ENCODE measurements around the gene MCTP1. TPM values are rescaled to one million over a fixed set of nuclear protein-coding genes. Genes with fewer than 3 reads are reported as not detected.

Gene MCTP1
- total RNA-seq, 1 experiment from 2014 or later: 5.6 TPM

DNA sequence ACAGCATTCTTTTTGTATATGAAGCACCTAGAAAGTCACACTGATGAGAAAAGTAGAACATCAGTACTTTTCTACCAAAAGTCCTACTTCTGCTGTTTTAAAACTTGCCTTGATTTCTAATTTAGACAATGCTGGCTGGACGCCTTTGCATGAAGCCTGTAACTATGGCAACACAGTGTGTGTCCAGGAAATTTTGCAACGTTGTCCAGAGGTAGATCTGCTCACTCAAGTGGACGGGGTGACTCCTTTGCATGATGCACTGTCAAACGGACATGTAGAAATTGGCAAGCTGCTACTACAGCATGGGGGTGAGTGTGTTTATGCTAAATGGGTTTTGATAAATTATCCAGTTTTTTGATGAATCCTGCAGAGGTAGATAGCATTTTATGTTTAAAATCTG, 592.9 kb downstream of the MCTP1 start (continued):
- no peak for TF ChIP-seq ZNF232 (CRISPR knock-in tag; IDR thresholded peaks at IDR 0.05)
- TF ChIP-seq, protein P1, sequence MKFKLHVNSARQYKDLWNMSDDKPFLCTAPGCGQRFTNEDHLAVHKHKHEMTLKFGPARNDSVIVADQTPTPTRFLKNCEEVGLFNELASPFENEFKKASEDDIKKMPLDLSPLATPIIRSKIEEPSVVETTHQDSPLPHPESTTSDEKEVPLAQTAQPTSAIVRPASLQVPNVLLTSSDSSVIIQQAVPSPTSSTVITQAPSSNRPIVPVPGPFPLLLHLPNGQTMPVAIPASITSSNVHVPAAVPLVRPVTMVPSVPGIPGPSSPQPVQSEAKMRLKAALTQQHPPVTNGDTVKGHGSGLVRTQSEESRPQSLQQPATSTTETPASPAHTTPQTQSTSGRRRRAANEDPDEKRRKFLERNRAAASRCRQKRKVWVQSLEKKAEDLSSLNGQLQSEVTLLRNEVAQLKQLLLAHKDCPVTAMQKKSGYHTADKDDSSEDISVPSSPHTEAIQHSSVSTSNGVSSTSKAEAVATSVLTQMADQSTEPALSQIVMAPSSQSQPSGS (CRISPR knock-in tag; IDR thresholded peaks at IDR 0.05; ENCODE audit: borderline replicate concordance, low read depth): no peak

DNA sequence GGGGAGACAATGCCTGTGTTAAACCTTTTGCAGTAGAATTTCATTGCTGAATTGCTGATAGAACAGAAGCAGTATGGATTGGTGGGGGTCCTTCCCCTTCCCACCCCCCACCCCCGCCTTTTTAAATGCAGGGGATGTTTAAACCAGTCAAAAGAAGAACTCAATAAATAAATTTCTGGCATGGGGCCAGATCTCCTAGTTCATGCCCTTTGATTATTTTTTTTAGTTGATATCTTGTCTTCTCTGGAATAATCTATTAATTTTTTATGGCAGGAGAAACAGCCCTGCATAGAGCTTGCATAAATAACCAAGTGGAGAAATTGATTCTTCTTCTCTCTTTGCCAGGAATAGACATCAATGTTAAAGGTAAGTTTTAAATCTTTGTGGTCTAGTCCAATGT, 593.6 kb downstream of the MCTP1 start:
- peaks cover 12% of the 10 kb centered on the region for H3K36me3 Mint-ChIP-seq
- H3K27me3 Mint-ChIP-seq (ENCODE audit: low read depth): no peaks in the 10 kb centered on the region
- POLR2A ChIA-PET: interaction anchor here (0.6 kb wide), 1 partner anchor 37 kb away, joined by 4 read pairs; no protein-coding TSS in a partner anchor
- H3K9me3 Mint-ChIP-seq: no peaks in the 10 kb centered on the region
- ATAC-seq (no peak), DNase-seq (ENCODE audit: low spot score) (no peak)
- no peak for TF ChIP-seq ZNF219 (CRISPR knock-in tag; IDR thresholded peaks at IDR 0.05; ENCODE audit: borderline replicate concordance)
- TF ChIP-seq CREB1 (CRISPR knock-in tag; IDR thresholded peaks at IDR 0.05): no peak
- H3K27ac Mint-ChIP-seq: no peak overlapping the region
- peaks cover 18% of the 10 kb centered on the region for H3K4me1 Mint-ChIP-seq
- no peak overlapping the region for H3K4me3 Mint-ChIP-seq
- CTCF ChIA-PET: no interaction called here

DNA sequence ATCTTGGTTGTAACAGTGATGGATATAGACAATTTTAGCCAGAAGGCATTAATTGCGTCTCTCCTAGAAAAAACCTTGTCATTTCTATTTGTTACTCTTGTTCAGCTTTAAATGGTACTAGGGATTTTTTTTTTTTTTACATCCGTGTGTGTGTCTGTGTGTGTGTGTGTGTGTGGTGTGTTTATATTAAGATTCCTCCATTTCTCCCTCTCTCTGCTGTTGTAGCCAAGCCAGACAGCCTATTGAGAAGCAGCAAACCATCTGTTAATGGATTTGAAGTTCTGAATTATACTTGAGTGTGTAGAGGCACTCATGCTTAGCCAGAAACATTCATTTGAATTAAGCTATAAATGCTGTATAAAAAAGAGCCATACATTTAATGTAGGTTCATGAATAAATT, 594.1 kb downstream of the MCTP1 start:
- Mint-ChIP-seq H3K4me3 (no peak overlapping the region), H3K36me3 (peaks cover 15% of the 10 kb centered on the region), H3K4me1 (peaks cover 18% of the 10 kb centered on the region), H3K27ac (no peak overlapping the region), H3K9me3 (no peaks in the 10 kb centered on the region), H3K27me3 (ENCODE audit: low read depth) (no peaks in the 10 kb centered on the region)
- ChIA-PET POLR2A (interaction anchor here (0.6 kb wide), 1 partner anchor 37 kb away, joined by 4 read pairs; no protein-coding TSS in a partner anchor), CTCF (interaction anchor here (0.6 kb wide), 1 partner anchor 56 kb away, joined by 4 read pairs; no protein-coding TSS in a partner anchor)
- DNase-seq (ENCODE audit: low spot score): no peak
- TF ChIP-seq ZMAT4 (CRISPR knock-in tag; IDR thresholded peaks at IDR 0.05): no peak
- no peak for TF ChIP-seq GRHL2 (CRISPR knock-in tag; IDR thresholded peaks at IDR 0.05; ENCODE audit: insufficient replicate concordance, severe bottlenecking)
- TF ChIP-seq ZBTB43 (CRISPR knock-in tag; IDR thresholded peaks at IDR 0.05): no peak
- TF ChIP-seq, protein P2, sequence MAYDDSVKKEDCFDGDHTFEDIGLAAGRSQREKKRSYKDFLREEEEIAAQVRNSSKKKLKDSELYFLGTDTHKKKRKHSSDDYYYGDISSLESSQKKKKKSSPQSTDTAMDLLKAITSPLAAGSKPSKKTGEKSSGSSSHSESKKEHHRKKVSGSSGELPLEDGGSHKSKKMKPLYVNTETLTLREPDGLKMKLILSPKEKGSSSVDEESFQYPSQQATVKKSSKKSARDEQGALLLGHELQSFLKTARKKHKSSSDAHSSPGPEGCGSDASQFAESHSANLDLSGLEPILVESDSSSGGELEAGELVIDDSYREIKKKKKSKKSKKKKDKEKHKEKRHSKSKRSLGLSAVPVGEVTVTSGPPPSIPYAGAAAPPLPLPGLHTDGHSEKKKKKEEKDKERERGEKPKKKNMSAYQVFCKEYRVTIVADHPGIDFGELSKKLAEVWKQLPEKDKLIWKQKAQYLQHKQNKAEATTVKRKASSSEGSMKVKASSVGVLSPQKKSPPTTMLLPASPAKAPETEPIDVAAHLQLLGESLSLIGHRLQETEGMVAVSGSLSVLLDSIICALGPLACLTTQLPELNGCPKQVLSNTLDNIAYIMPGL (CRISPR knock-in tag; IDR thresholded peaks at IDR 0.05): no peak
- no peak for ATAC-seq

GRCh38 chr5:94689908-94690307, 595.0 kb downstream of the MCTP1 start:
- TF ChIP-seq FOXK1 (CRISPR knock-in tag; IDR thresholded peaks at IDR 0.05): no peak
- no peak for TF ChIP-seq GABPB1 (CRISPR knock-in tag; IDR thresholded peaks at IDR 0.05)
- TF ChIP-seq SMAD4 (CRISPR knock-in tag; IDR thresholded peaks at IDR 0.05): no peak
- TF ChIP-seq CREM (CRISPR knock-in tag; IDR thresholded peaks at IDR 0.05): no peak
- TF ChIP-seq MYBL2 (CRISPR knock-in tag; IDR thresholded peaks at IDR 0.05): no peak
- TF ChIP-seq ZNF263 (CRISPR knock-in tag; IDR thresholded peaks at IDR 0.05; ENCODE audit: low read depth): no peak
- no peak for TF ChIP-seq ZNF396 (CRISPR knock-in tag; IDR thresholded peaks at IDR 0.05; ENCODE audit: borderline replicate concordance)
- no peak for TF ChIP-seq TEAD1 (CRISPR knock-in tag; IDR thresholded peaks at IDR 0.05)
- no peak for TF ChIP-seq CBFB (CRISPR knock-in tag; IDR thresholded peaks at IDR 0.05; ENCODE audit: low read depth)
- TF ChIP-seq, protein P3, sequence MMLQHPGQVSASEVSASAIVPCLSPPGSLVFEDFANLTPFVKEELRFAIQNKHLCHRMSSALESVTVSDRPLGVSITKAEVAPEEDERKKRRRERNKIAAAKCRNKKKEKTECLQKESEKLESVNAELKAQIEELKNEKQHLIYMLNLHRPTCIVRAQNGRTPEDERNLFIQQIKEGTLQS (CRISPR knock-in tag; conservative IDR thresholded peaks at IDR 0.05): no peak
- no peak overlapping the region for H3K4me3 Mint-ChIP-seq
- peak overlapping the region; percentile 30; the same call in 1 of the 2 replicates for H3K27ac Mint-ChIP-seq
- peaks cover 18% of the 10 kb centered on the region for H3K4me1 Mint-ChIP-seq
- CTCF ChIA-PET: interaction anchor here (1.2 kb wide), 1 partner anchor 48 kb away, joined by 3 read pairs; no protein-coding TSS in a partner anchor
- H3K9me3 Mint-ChIP-seq: no peaks in the 10 kb centered on the region
- POLR2A ChIA-PET: interaction anchor here (0.5 kb wide), 1 partner anchor 80 kb away, joined by 3 read pairs; no protein-coding TSS in a partner anchor
- H3K27me3 Mint-ChIP-seq (ENCODE audit: low read depth): no peaks in the 10 kb centered on the region
- DNase-seq (ENCODE audit: low spot score): no peak
- peaks cover 15% of the 10 kb centered on the region for H3K36me3 Mint-ChIP-seq
- ATAC-seq: no peak

Measured in WTC11 (cell line).